Activated CD4-positive, alpha-beta T cell treated with anti-CD3 and anti-CD28 coated beads, Interleukin-2, amount 10 ng/mL, durations not matched to agents 24 days and 14 days (primary cell): ENCODE measurements around the gene RIMBP3B. TPM values are rescaled to one million over a fixed set of nuclear protein-coding genes. Genes with fewer than 3 reads are reported as not detected.
A peak's percentile ranks its signal among the peaks of the same experiment; 100 is the strongest.
"Not testable (repeated sequence)": the region's sequence is repeated elsewhere in the genome, so short reads cannot be mapped to it uniquely, and the experiment has no call there.

Experiments used
- DNase-seq: peaks from one replicate; pipeline ENCODE4 v3.0.0; 2022
- H3K27ac Mint-ChIP-seq: one replicate; pipeline ENCODE4 v1.8.0; 2022; ENCODE audit warnings: mild to moderate bottlenecking, mixed read lengths
- H3K27me3 Mint-ChIP-seq: one replicate; pipeline ENCODE4 v1.8.0; 2022; ENCODE audit warnings: mixed read lengths
- H3K36me3 Mint-ChIP-seq: one replicate; pipeline ENCODE4 v1.8.0; 2022; ENCODE audit warnings: low read depth, mild to moderate bottlenecking, mixed read lengths
- H3K4me1 Mint-ChIP-seq: one replicate; pipeline ENCODE4 v1.8.0; 2021; ENCODE audit warnings: mixed read lengths
- H3K4me3 Mint-ChIP-seq: one replicate; pipeline ENCODE4 v1.8.0; 2022; ENCODE audit warnings: mild to moderate bottlenecking, moderate library complexity, mixed read lengths
- H3K9me3 Mint-ChIP-seq: one replicate; pipeline ENCODE4 v1.8.0; 2021; ENCODE audit warnings: mixed read lengths
- intact Hi-C: fragments of 100-400 bp; cut with micrococcal nuclease; formaldehyde crosslinking; loops from one replicate; pipeline ENCODE4 v1.15.1; 2023
- total RNA-seq: library from RNA; stranded (reverse); gene quantifications from 2 replicates; pipeline ENCODE4 v1.2.3, GENCODE V29; 2022

The RIMBP3B gene
- total RNA-seq, 1 donor from 2014 or later: 0.26 TPM

DNA sequence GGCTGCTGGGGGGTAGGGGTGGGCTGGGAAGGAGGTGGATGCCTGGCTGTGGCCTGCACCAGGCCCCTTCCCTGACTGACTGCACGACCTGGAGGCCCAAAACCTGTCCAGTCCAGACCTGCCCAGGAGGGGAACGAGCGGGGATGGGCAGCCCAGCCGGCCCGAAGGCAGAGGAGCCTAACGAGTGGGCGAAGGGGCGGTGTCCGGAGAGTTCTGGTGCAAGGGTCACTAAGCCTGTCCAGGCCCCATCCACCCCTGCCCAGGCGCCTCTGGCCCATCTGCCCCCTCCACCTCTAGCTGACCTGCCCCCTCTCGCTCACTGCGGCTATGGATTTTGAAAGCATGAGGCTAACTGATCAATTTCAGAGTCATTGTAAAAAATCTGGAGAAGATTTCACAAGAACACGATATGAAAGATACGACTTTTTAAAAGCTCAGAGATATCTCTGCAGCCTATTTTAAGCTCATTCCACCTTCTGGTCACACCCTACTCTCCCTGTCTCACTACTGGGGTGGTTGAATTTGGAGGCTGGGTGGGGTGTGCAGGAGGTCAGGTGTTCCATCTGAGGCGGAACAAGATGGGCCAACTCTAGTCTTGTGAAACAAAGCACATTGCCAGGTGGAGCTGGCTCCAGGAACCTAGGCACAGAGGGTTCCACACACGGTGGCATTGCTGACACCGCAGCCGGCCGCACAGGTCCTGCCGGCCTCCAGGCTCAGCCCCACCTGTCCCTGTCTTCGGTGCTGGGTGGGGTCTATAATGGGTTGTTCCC is 17.8 kb downstream of the RIMBP3B start:
- H3K4me3 Mint-ChIP-seq, intact Hi-C loops, H3K27ac Mint-ChIP-seq, H3K27me3 Mint-ChIP-seq, H3K4me1 Mint-ChIP-seq, H3K36me3 Mint-ChIP-seq, DNase-seq, H3K9me3 Mint-ChIP-seq: not testable (repeated sequence)

- DNase-seq, H3K27me3 Mint-ChIP-seq, H3K27ac Mint-ChIP-seq, H3K4me3 Mint-ChIP-seq, intact Hi-C loops, H3K36me3 Mint-ChIP-seq, H3K4me1 Mint-ChIP-seq, H3K9me3 Mint-ChIP-seq: not testable (repeated sequence)
Observed at GRCh38 chr22:21402763-21403314, 19.3 kb downstream of the RIMBP3B start.

DNA sequence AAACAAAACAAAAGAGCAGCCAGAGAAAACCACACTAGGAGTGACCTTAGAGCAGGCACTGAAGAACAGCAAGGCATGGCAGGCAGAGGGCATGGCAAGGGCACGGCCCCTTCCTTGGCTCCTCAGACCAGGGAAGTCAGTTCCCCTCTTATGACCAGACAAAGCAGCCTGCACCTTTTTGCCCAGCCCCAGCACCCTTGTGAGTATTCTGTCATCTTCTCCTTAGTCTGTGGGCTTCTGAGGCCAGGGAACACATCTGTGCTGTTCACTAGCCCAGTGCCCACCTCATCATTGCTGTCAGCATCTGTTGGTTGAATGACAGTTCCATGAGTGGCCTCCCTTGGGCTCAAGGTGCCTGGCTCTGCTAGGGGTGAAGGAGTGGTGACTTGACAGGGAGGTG is 23.6 kb downstream of the RIMBP3B start:
- H3K27me3 Mint-ChIP-seq, intact Hi-C loops, H3K4me3 Mint-ChIP-seq, H3K4me1 Mint-ChIP-seq, H3K27ac Mint-ChIP-seq, H3K36me3 Mint-ChIP-seq, H3K9me3 Mint-ChIP-seq: not testable (repeated sequence)
- DNase-seq: peak; percentile 53

DNA sequence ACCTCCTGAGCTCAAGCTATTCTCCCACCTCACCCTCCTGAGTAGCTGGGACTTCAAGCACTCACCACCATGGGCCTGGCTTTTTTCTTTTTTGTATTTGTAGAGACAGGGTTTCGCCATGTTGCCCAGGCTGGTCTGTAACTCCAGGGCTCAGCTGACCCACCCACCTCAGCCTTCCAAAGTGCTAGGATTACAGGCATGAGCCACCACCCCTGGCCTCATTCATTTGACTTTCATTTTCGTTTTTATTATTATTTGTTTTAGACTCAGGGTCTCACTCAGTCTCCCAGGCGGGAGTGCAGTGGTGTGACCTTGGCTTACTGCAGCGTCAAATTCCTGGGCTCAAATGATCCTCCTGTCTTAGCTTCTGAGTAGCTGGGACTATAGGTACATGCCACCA is 24.2 kb downstream of the RIMBP3B start:
- H3K9me3 Mint-ChIP-seq, H3K36me3 Mint-ChIP-seq, H3K27me3 Mint-ChIP-seq, H3K27ac Mint-ChIP-seq, intact Hi-C loops, H3K4me1 Mint-ChIP-seq, DNase-seq, H3K4me3 Mint-ChIP-seq: not testable (repeated sequence)

- H3K9me3 Mint-ChIP-seq: not testable (repeated sequence)
Observed at GRCh38 chr22:21416375-21416774, 32.8 kb downstream of the RIMBP3B start.

GRCh38 chr22:21417227-21417746 is 33.7 kb downstream of the RIMBP3B start, which contains the start of gene HIC2:
Gene HIC2 (plus strand): TSS chr22:21417371. CDS start chr22:21442832, 25,461 bp downstream.
- H3K4me1 Mint-ChIP-seq, H3K27ac Mint-ChIP-seq, H3K9me3 Mint-ChIP-seq, H3K36me3 Mint-ChIP-seq, H3K27me3 Mint-ChIP-seq, intact Hi-C loops: not testable (repeated sequence)
- H3K4me3 Mint-ChIP-seq: peak within 1 kb of the TSS; percentile 57
- DNase-seq: peak; percentile 73

More at GRCh38 chr22:21416375-21416774, 32.8 kb downstream of the RIMBP3B start:
- H3K27ac Mint-ChIP-seq, H3K4me3 Mint-ChIP-seq, H3K4me1 Mint-ChIP-seq, intact Hi-C loops, H3K27me3 Mint-ChIP-seq, H3K36me3 Mint-ChIP-seq: not testable (repeated sequence)
- DNase-seq: peak; percentile 59

DNA sequence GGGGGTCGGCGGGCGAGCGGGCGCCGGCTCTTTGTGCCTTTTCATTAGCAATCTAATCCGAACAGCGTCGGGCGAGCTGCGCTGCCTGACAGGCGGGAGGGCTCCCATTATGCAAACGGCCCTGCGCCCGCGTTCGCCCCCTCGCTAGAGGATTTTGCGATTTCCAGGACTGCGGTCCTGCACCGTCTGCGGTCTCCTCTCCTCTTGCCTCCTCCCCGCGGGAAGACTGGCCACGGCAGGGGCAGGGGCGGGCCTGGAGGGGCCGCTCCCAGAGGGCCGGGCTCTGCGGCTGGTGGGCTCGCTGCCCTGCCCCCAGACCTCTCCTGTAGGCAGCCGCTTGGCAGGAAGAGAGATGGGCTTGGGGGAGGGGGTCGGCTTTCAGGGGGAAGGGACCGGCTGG is 34.3 kb downstream of the RIMBP3B start:
- H3K27ac Mint-ChIP-seq, H3K9me3 Mint-ChIP-seq, H3K36me3 Mint-ChIP-seq, intact Hi-C loops, H3K27me3 Mint-ChIP-seq, H3K4me1 Mint-ChIP-seq: not testable (repeated sequence)
- H3K4me3 Mint-ChIP-seq: peak overlapping the region; percentile 57
- peak; percentile 70 for DNase-seq

- H3K4me3 Mint-ChIP-seq, intact Hi-C loops, H3K4me1 Mint-ChIP-seq, H3K27me3 Mint-ChIP-seq, H3K27ac Mint-ChIP-seq, H3K36me3 Mint-ChIP-seq, H3K9me3 Mint-ChIP-seq: not testable (repeated sequence)
- peak; percentile 54 for DNase-seq
Observed at GRCh38 chr22:21418974-21419638, 35.6 kb downstream of the RIMBP3B start.

DNA sequence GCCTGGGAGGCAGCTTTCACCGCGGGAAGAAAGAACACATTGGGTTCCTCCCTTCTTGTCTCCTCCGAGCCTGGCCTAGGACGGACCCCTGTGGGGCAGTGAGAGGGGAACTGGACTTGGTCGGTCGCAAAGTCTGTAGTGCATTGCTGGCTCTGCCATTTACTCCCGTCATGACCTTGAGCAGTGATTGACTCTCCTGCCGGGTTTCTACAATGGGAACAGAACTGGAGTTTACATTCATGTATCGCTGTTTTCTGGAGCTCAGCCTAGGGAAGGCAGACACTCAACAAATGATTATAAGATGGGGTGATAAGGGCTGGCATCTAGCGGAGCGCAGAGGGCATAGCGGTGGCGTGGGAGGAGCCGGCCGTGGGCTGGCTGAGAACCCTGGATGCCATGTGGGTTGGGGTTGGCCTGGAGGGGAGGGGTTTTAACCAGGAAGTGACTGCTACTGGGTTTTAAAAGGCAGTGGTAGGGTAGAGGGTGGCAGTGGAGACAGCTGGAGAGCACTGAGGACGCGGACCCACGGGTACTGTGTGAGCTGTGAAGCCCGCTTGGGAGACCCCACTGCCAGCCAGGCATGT is 36.7 kb downstream of the RIMBP3B start:
- H3K36me3 Mint-ChIP-seq, H3K27me3 Mint-ChIP-seq, H3K9me3 Mint-ChIP-seq, H3K27ac Mint-ChIP-seq, intact Hi-C loops, H3K4me3 Mint-ChIP-seq, H3K4me1 Mint-ChIP-seq: not testable (repeated sequence)
- DNase-seq: peak; percentile 56

DNA sequence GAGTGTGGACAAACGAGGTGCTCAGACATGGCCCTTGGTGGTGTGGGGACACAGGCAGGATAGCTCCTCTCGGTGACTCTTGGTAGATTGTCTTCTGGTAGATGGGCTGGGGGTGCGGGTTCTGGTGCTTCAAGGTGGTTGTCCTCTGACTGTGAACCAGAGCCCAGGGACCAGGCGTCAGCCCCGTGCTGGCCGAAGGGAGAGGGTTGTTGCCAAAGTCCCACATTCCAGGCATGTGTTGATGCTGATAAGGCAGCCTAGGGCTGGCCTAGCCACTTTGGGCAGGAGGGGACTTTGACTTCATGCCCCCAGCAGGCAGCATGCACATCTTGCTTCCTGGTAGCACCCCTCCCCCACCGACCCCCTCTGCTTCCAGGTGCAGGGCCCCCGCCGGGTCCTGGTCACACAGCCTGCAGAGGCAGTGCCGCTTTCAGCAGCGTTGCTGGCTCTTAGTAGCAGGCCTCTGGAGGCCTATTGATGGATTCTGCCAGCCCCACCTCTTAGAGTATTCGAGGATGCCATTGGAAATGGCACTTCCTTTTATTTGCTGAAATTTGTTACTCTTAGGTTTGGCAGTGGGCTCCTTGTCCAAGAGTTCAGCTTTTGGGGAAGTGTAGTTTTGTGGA is 40.6 kb downstream of the RIMBP3B start:
- H3K36me3 Mint-ChIP-seq, H3K27ac Mint-ChIP-seq, H3K4me1 Mint-ChIP-seq, H3K4me3 Mint-ChIP-seq, DNase-seq, H3K9me3 Mint-ChIP-seq, intact Hi-C loops, H3K27me3 Mint-ChIP-seq: not testable (repeated sequence)

- H3K9me3 Mint-ChIP-seq, intact Hi-C loops, H3K27me3 Mint-ChIP-seq, H3K27ac Mint-ChIP-seq, DNase-seq, H3K4me1 Mint-ChIP-seq, H3K4me3 Mint-ChIP-seq, H3K36me3 Mint-ChIP-seq: not testable (repeated sequence)
Observed at GRCh38 chr22:21434378-21435233, 51.1 kb downstream of the RIMBP3B start.

DNA sequence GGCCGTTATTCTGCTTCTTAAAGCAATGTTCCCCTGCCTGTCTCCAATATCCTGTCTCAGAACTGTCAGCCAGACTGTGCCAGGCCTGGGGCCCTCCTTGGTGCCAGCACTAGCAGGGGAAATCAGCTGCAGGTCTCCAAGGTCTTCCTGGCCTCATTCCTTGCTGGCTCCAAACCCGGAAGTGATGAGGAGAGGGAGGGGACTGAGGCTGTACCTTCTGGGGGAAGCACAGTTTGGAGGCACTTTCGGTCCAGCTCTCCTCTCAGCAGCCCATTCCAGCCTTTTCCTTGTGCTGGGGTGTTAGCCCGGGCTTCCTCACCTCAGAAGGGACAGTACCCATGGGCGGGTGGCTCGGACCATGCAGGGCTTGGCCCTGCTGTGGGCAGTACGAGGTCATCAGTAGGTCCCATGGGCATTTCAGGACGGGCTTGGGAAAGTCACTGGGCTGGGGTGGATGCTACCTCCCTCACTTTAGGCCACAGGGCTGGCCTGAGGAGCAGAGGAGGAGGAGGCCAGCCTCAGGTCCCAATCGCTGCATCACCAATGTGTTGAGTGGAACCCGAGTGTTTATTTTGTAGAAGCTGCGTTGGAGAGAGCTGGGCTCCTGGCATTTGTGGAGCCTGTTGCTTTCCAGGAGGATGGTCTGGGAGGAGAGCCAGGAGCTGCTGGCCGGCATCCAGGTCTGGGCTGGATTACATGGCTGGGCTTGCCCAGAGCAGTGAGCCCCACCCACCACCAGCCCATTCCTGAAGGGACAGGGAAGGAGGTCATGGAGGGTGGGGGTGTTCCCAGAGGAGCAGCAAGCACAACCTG is 52.7 kb downstream of the RIMBP3B start:
- H3K9me3 Mint-ChIP-seq, H3K36me3 Mint-ChIP-seq, H3K27me3 Mint-ChIP-seq, intact Hi-C loops, H3K4me3 Mint-ChIP-seq, H3K27ac Mint-ChIP-seq, H3K4me1 Mint-ChIP-seq: not testable (repeated sequence)
- DNase-seq: peak; percentile 14
